H1 (cell line): ENCODE data around the gene TMEM63C. TPM values are rescaled to one million over a fixed set of nuclear protein-coding genes. Genes with fewer than 3 reads are reported as not detected.

Experiments
- CTCF ChIA-PET: fragments of 300-600 bp; sonication (Branson Sonifier 250); formaldehyde crosslinking; loops from one replicate; lab custom pipeline; 2021; ENCODE audit not compliant: partially characterized antibody; lab: Charles Lee
- POLR2A ChIA-PET: fragments of 300-600 bp; sonication (Branson Sonifier 250); formaldehyde crosslinking; loops from one replicate; lab custom pipeline; 2021; ENCODE audit warnings: inconsistent platforms; ENCODE audit not compliant: partially characterized antibody; lab: Charles Lee
- DNase-seq, 2 experiments: peaks; one replicate each; pipeline versions ENCODE4 v3.0.0 to v3.0.0-alpha.2; 2010 to 2022; ENCODE audit warnings: low spot score in 2 of 2, low read depth in 1 of 2, mixed read lengths in 1 of 2
- FAIRE-seq: peaks from 2 replicates; lab custom pipeline; 2011; peaks lifted over from hg19 to GRCh38; lab: Jason Lieb, UNC
- H2AFZ ChIP-seq: 2 replicates; pipeline ENCODE4 v1.8.1; 2012; ENCODE audit warnings: low read length, inconsistent platforms
- H2AK5ac ChIP-seq: 2 replicates; pipeline ENCODE4 v1.6.1; 2013; ENCODE audit warnings: low read depth, low read length
- H2BK120ac ChIP-seq: replicated peaks from 2 replicates; pipeline ENCODE3; 2013; ENCODE audit warnings: low read depth, low read length, inconsistent platforms
- H2BK12ac ChIP-seq: 2 replicates; pipeline ENCODE4 v1.6.1; 2013; ENCODE audit warnings: low read depth, low read length
- H2BK15ac ChIP-seq: 2 replicates; pipeline ENCODE4 v1.6.1; 2013; ENCODE audit warnings: low read length
- H2BK20ac ChIP-seq: 2 replicates; pipeline ENCODE4 v1.6.1; 2013; ENCODE audit warnings: low read length
- H2BK5ac ChIP-seq: 2 replicates; pipeline ENCODE4 v1.6.1; 2013; ENCODE audit warnings: low read depth, low read length
- H3K14ac ChIP-seq: 2 replicates; pipeline ENCODE4 v1.6.1; 2013; ENCODE audit warnings: inconsistent platforms; ENCODE audit not compliant: insufficient read length
- H3K18ac ChIP-seq: 2 replicates; pipeline ENCODE4 v1.6.1; 2013; ENCODE audit warnings: low read length; ENCODE audit errors: extremely low read depth
- H3K23ac ChIP-seq: 2 replicates; pipeline ENCODE4 v1.6.1; 2013; ENCODE audit warnings: inconsistent platforms; ENCODE audit not compliant: insufficient read length
- H3K23me2 ChIP-seq: 2 replicates; pipeline ENCODE4 v1.6.1; 2013; ENCODE audit warnings: low read depth, low read length
- H3K27ac ChIP-seq: 2 replicates; pipeline ENCODE4 v1.6.1; 2011; ENCODE audit warnings: low read depth, low read length, inconsistent platforms
- H3K27me3 ChIP-seq, 4 experiments: replicated peaks in 1 of 4; 1 replicate in 1 of 4; 2 replicates in 3 of 4; pipeline versions ENCODE4 v1.6.1 to v1.8.1; 2011 to 2013; ENCODE audit warnings: low read length in 3 of 4, mild to moderate bottlenecking in 3 of 4, inconsistent platforms in 2 of 4, mixed read lengths in 2 of 4, moderate library complexity in 1 of 4; ENCODE audit not compliant: control insufficient read depth in 3 of 4, insufficient read depth in 3 of 4; ENCODE audit errors: extremely low read depth in 1 of 4
- H3K36me3 ChIP-seq, 4 experiments: 2 replicates each; pipeline versions ENCODE4 v1.6.1 to v1.8.1; 2011 to 2013; ENCODE audit warnings: mild to moderate bottlenecking in 4 of 4, low read length in 3 of 4, moderate library complexity in 2 of 4, control low read depth in 1 of 4, inconsistent platforms in 1 of 4; ENCODE audit not compliant: insufficient read depth in 4 of 4, control insufficient read depth in 2 of 4
- H3K4ac ChIP-seq: replicated peaks from 2 replicates; pipeline ENCODE3; 2013; ENCODE audit warnings: low read length, low read depth, mixed read lengths, inconsistent platforms; ENCODE audit not compliant: insufficient read length
- H3K4me1 ChIP-seq, 4 experiments: replicated peaks in 1 of 4; 1 replicate in 1 of 4; 2 replicates in 3 of 4; pipeline versions ENCODE4 v1.6.1 to v1.8.1; 2011 to 2013; ENCODE audit warnings: low read length in 3 of 4, inconsistent platforms in 2 of 4, mixed read lengths in 1 of 4; ENCODE audit not compliant: insufficient read depth in 4 of 4, control insufficient read depth in 3 of 4
- H3K4me2 ChIP-seq, 2 experiments: 2 replicates each; pipeline versions ENCODE4 v1.6.1 to v1.8.1; 2011 to 2013; ENCODE audit warnings: low read depth in 2 of 2, low read length in 2 of 2, control low read depth in 1 of 2, inconsistent platforms in 1 of 2, mild to moderate bottlenecking in 1 of 2; ENCODE audit not compliant: insufficient read depth in 1 of 2
- H3K4me3 ChIP-seq, 4 experiments: fragments of 200-600, 300-600 bp in 1 of 4; sonication (generic), shearing (Covaris generic), sonication (Bioruptor Twin) in 1 of 4; 2 replicates each; pipeline versions ENCODE4 v1.5.1 to v1.8.1; 2011 to 2016; ENCODE audit warnings: low read length in 4 of 4, low read depth in 3 of 4, control low read depth in 2 of 4, inconsistent platforms in 2 of 4, mild to moderate bottlenecking in 2 of 4, mixed read lengths in 1 of 4, moderate library complexity in 1 of 4; ENCODE audit not compliant: insufficient read depth in 2 of 4; ENCODE audit errors: extremely low read depth in 1 of 4
- H3K56ac ChIP-seq: replicated peaks from 2 replicates; pipeline ENCODE3; 2013; ENCODE audit warnings: low read depth, mild to moderate bottlenecking, mixed read lengths, low read length, inconsistent platforms; ENCODE audit not compliant: insufficient read length
- H3K79me1 ChIP-seq: 2 replicates; pipeline ENCODE4 v1.6.1; 2013; ENCODE audit warnings: low read depth, low read length, control low read depth
- H3K79me2 ChIP-seq, 2 experiments: 2 replicates each; pipeline versions ENCODE4 v1.6.1 to v1.8.1; 2012 to 2013; ENCODE audit warnings: low read length in 2 of 2, mild to moderate bottlenecking in 2 of 2, inconsistent platforms in 1 of 2; ENCODE audit not compliant: insufficient read depth in 2 of 2, control insufficient read depth in 1 of 2
- H3K9ac ChIP-seq, 4 experiments: replicated peaks in 1 of 4; 1 replicate in 1 of 4; 2 replicates in 3 of 4; pipeline versions ENCODE4 v1.6.1 to v1.8.1; 2011 to 2013; ENCODE audit warnings: low read depth in 3 of 4, low read length in 3 of 4, control low read depth in 2 of 4, mild to moderate bottlenecking in 2 of 4, moderate library complexity in 2 of 4, inconsistent platforms in 1 of 4; ENCODE audit errors: extremely low read depth in 1 of 4
- H3K9me3 ChIP-seq, 2 experiments: 2 replicates each; pipeline versions ENCODE4 v1.6.1 to v1.8.1; 2012 to 2013; ENCODE audit warnings: mild to moderate bottlenecking in 2 of 2, moderate library complexity in 2 of 2, control low read depth in 1 of 2, inconsistent platforms in 1 of 2, low read depth in 1 of 2, low read length in 1 of 2, mixed read lengths in 1 of 2; ENCODE audit not compliant: insufficient read depth in 2 of 2
- H4K20me1 ChIP-seq, 2 experiments: replicated peaks in 1 of 2; 2 replicates each; pipeline versions ENCODE3 to v1.8.1; 2011 to 2013; ENCODE audit warnings: inconsistent platforms in 2 of 2, low read length in 2 of 2, mild to moderate bottlenecking in 1 of 2; ENCODE audit not compliant: insufficient read depth in 2 of 2, control insufficient read depth in 1 of 2
- H4K5ac ChIP-seq: 2 replicates; pipeline ENCODE4 v1.6.1; 2013; ENCODE audit warnings: low read length, low read depth, mixed read lengths, inconsistent platforms; ENCODE audit not compliant: insufficient read length
- H4K8ac ChIP-seq: 2 replicates; pipeline ENCODE4 v1.8.0; 2013; ENCODE audit warnings: mild to moderate bottlenecking, moderate library complexity, low read length, inconsistent platforms; ENCODE audit not compliant: insufficient read depth; ENCODE audit errors: extremely low read depth
- H4K91ac ChIP-seq: replicated peaks from 2 replicates; pipeline ENCODE3; 2013; ENCODE audit warnings: low read length, mixed read lengths, inconsistent platforms; ENCODE audit not compliant: insufficient read length
- ASH2L ChIP-seq: fragments of 200-600, 300-600 bp; sonication (generic); IDR thresholded peaks from one replicate; pipeline ENCODE4 v1.7.1; 2017; ENCODE audit warnings: low read length
- CTBP2 ChIP-seq: IDR thresholded peaks from 2 replicates; pipeline ENCODE4 v1.7.0; 2011; ENCODE audit warnings: borderline replicate concordance, mild to moderate bottlenecking, moderate library complexity, mixed read lengths, low read length; ENCODE audit not compliant: insufficient read depth, insufficient read length
- KDM1A ChIP-seq: fragments of 200-600, 300-600 bp; sonication (generic); IDR thresholded peaks from 2 replicates; pipeline ENCODE4 v1.7.1; 2016; ENCODE audit warnings: mild to moderate bottlenecking, low read length, borderline replicate concordance
- MAX ChIP-seq: IDR thresholded peaks from 2 replicates; pipeline ENCODE4 v1.6.1; 2012; ENCODE audit warnings: inconsistent platforms
- RAD21 ChIP-seq, 2 experiments: IDR thresholded peaks in 1 of 2; conservative IDR thresholded peaks in 1 of 2; 2 replicates each; pipeline ENCODE4 v1.6.1; 2011; ENCODE audit warnings: low read depth in 2 of 2, low read length in 2 of 2, improper control_type of control experiment in 1 of 2, inconsistent platforms in 1 of 2, mild to moderate bottlenecking in 1 of 2, moderate library complexity in 1 of 2
- SIX5 ChIP-seq: IDR thresholded peaks from 2 replicates; pipeline ENCODE4 v1.6.1; 2011; ENCODE audit warnings: mild to moderate bottlenecking, low read depth, low read length
- SP1 ChIP-seq: IDR thresholded peaks from 2 replicates; pipeline ENCODE4 v1.6.1; 2011; ENCODE audit warnings: low read depth, low read length
- TCF12 ChIP-seq: IDR thresholded peaks from 2 replicates; pipeline ENCODE4 v1.6.1; 2011; ENCODE audit warnings: low read depth, mild to moderate bottlenecking, low read length
- YY1 ChIP-seq: IDR thresholded peaks from 2 replicates; pipeline ENCODE4 v1.6.1; 2011; ENCODE audit warnings: low read depth, mild to moderate bottlenecking, low read length
- WGBS, 2 experiments: shearing (Covaris generic) in 1 of 2; methylation state at CpG; one replicate each; pipeline versions ENCODE4 v1.1.6 to v1.1.7; 2013 to 2015; ENCODE audit warnings: low lambda C conversion rate in 2 of 2, mixed read lengths in 2 of 2, inconsistent platforms in 1 of 2, low coverage in 1 of 2, missing lambda C conversion rate in 1 of 2; ENCODE audit not compliant: insufficient replicate concordance in 2 of 2, insufficient coverage in 1 of 2, insufficient read length in 1 of 2; ENCODE audit errors: extremely low coverage in 1 of 2, missing lambda C conversion rate in 1 of 2; 5-methylcytosine and 5-hydroxymethylcytosine counted together
- polyA plus RNA-seq, 7 experiments: library from polyadenylated mRNA; depleted of rRNA in 3 of 7; stranded (reverse) in 5 of 7; unstranded in 2 of 7; fragments of >200 nt in 5 of 7; fragments of 200-250 nt in 2 of 7; gene quantifications; 1 replicate in 5 of 7; 2 replicates in 1 of 7; 4 replicates in 1 of 7; pipeline versions ENCODE4 v1.2.1 to v1.2.3, GENCODE V29; 2011 to 2013; ENCODE audit warnings: missing spikeins in 2 of 7, mixed read lengths in 2 of 7
- total RNA-seq: library from RNA; stranded (reverse); fragmentation: NEBNext Ultra II Directional; extraction: Animal tissue kit (Norgen Biotek cat#: 25700); gene quantifications from 2 replicates; pipeline ENCODE4 v1.2.1, GENCODE V29; 2021
- TF ChIP-seq, protein P1 (sequence below): IDR thresholded peaks from 2 replicates; pipeline ENCODE4 v1.6.1; 2012; ENCODE audit warnings: inconsistent platforms

Gene TMEM63C
- total and polyA plus RNA-seq, 2 of the 8 experiments (the other 6 are each of a cell fraction or from before 2014, with no cell fraction given): 3.0 to 7.6 TPM

DNA sequence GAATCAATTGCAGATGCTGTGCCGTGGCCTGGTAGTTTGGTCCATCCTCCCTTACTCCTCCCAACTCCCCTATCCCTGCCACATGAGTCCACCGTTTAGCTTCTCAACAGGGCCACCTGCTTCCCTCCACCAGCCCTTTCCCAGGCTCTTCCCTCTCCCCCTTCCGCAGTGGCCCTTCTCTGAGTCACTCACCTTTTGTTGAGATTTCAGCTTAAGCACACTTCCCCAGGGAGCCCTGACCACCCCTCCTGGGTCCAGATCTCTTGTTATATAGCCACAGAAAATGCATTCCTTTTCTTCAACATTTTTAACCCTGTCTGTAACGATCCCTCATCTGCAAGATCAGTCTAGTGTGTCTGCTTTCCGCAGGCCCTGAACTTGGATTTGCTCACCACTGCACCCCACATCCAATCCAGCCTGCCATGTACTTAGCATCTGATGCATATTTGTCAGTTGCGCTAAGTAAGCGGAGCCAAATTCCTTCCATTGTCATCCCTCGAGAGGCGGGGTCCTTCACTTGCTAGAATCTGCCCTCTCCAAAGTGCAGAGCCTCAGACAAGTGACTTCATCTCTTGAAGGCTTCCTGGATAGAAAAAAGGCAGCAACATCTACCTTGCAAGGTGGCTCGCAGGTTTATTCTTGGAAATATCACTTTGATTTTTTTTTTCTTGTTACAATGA lies 41.1 kb downstream of the TMEM63C start:
- Histone ChIP-seq H3K36me3 (no peaks in the 10 kb centered on the region), H3K9ac (no peak overlapping the region)
- CTCF ChIA-PET: interaction anchor here (1.0 to 7.4 kb wide), 10 partner anchors 9 to 97 kb away, joined by 3 to 75 read pairs (median 4); no protein-coding TSS in a partner anchor
- 0 out of 4 replicates have a peak, but pooled peaks of 1 of the 2 experiments have one; percentile 3 for TF ChIP-seq RAD21 (IDR thresholded peaks at IDR 0.05 in 1 of 2, conservative IDR thresholded peaks at IDR 0.05 in 1 of 2; ENCODE audit: low read depth in 2 of 2, low read length in 2 of 2)
- TF ChIP-seq, protein P1, sequence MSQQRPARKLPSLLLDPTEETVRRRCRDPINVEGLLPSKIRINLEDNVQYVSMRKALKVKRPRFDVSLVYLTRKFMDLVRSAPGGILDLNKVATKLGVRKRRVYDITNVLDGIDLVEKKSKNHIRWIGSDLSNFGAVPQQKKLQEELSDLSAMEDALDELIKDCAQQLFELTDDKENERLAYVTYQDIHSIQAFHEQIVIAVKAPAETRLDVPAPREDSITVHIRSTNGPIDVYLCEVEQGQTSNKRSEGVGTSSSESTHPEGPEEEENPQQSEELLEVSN: no peak
- TF ChIP-seq MAX: peak; percentile 56
- peak; percentile 28 for TF ChIP-seq ASH2L
- peak; percentile 22; the same call in 1 of the 2 replicates for TF ChIP-seq YY1
- TF ChIP-seq KDM1A: peak; percentile 79; the same call in 1 of the 2 replicates
- TF ChIP-seq SP1: 0 out of 2 replicates have a peak, but pooled peaks have one; percentile 22
- TF ChIP-seq TCF12: no peak
- peak; percentile 85 for TF ChIP-seq CTBP2
- no peak for TF ChIP-seq SIX5

More for the DNA sequence above, 41.1 kb downstream of the TMEM63C start:
- H3K18ac ChIP-seq: no peak overlapping the region; the same call in 1 of the 2 replicates
- H3K4me3 ChIP-seq: peak overlapping the region in 1 of 4 experiments; percentile 31; a peak in 4 of 8 replicates
- DNase-seq (peak in 1 of 2 experiments; percentile 31), FAIRE-seq (peak; percentile 73)
- 29% methylated on average over 10 of the region's 10 CpGs; no CpG with 5 or more reads in 1 of the 2 experiments for WGBS, 2 experiments
- no peak overlapping the region for H3K14ac ChIP-seq
- 0 out of 2 replicates have a peak overlapping the region, but pooled peaks have one; percentile 25 for H2AK5ac ChIP-seq
- 0 out of 2 replicates have a peak overlapping the region, but pooled peaks have one; percentile 14 for H2BK15ac ChIP-seq
- H4K91ac ChIP-seq: peak overlapping the region; percentile 6
- no peaks in the 10 kb centered on the region for H3K9me3 ChIP-seq
- no peak overlapping the region for H3K27ac ChIP-seq
- H3K4me2 ChIP-seq: peak overlapping the region; percentile 68 to 70
- H3K56ac ChIP-seq: no peak overlapping the region
- no peak overlapping the region for H2BK5ac ChIP-seq
- H3K79me2 ChIP-seq: no peaks in the 10 kb centered on the region
- no peak overlapping the region for H3K4ac ChIP-seq
- no peaks in the 10 kb centered on the region for H3K27me3 ChIP-seq
- H4K5ac ChIP-seq: peak overlapping the region; percentile 16
- H2AFZ ChIP-seq: no peak overlapping the region
- H3K79me1 ChIP-seq: no peaks in the 10 kb centered on the region
- no peaks in the 10 kb centered on the region for H4K20me1 ChIP-seq
- H3K23ac ChIP-seq: no peak overlapping the region
- POLR2A ChIA-PET: interaction anchor here (1.0 to 2.4 kb wide), 8 partner anchors 9 to 69 kb away, joined by 3 to 7 read pairs (median 4); no protein-coding TSS in a partner anchor
- H2BK20ac ChIP-seq: peak overlapping the region; percentile 53; the same call in 1 of the 2 replicates
- peaks cover 18 to 48% (median 30%) of the 10 kb centered on the region in 4 experiments for H3K4me1 ChIP-seq
- peak overlapping the region; percentile 75 for H2BK120ac ChIP-seq
- 0 out of 2 replicates have a peak, but pooled peaks cover 2% of the 10 kb centered on the region for H3K23me2 ChIP-seq
- no peak overlapping the region for H4K8ac ChIP-seq
- 0 out of 2 replicates have a peak overlapping the region, but pooled peaks have one; percentile 60 for H2BK12ac ChIP-seq
